ENCODE data around the gene CREB3L2.
A peak's percentile ranks its signal among the peaks of the same experiment; 100 is the strongest.

Gene CREB3L2

DNA sequence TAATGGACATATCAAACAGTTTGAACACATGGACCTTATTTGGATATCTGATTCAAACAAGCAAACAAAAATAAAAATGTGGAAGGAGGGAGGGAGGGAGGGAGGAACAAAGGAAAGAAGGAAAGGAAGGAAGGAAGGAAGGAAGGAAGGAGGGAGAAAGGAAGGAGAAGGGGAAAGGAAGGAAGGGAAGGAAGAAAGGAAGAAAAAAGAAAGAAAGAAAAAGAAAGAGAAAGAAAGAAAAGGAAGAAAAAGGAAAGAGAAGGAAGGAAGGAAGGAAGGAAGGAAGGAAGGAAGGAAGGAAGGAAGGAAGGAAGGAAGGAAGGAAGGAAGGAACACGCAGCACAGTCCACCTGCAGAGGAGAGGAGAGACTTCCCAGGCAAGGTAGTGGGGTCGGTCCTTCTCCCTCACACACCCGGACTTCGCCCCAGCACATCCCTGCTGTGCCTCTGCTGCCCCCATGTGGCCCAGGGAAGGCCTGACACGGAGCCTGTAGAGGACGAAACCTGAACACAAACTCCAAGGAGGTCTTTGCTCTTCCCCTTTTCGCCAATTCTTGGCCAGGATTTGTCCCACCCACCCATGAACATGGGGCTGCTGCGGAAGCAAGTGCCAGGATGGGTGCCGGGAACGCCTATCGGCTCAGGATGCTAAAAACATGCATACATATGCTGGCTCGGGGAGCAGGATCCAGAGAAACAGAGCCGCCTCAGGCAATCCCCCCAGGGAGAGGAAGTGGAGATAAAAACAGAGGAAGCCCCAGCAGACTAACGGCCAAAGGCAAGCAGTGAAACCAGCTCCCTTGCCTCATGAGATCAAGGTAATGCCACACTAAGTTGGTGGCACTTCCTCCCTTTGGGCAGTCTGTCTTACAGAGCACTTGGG lies 102.8 kb downstream of the CREB3L2 start:
- DNase-seq (ENCODE audit: low read depth): peak; percentile 60

DNA sequence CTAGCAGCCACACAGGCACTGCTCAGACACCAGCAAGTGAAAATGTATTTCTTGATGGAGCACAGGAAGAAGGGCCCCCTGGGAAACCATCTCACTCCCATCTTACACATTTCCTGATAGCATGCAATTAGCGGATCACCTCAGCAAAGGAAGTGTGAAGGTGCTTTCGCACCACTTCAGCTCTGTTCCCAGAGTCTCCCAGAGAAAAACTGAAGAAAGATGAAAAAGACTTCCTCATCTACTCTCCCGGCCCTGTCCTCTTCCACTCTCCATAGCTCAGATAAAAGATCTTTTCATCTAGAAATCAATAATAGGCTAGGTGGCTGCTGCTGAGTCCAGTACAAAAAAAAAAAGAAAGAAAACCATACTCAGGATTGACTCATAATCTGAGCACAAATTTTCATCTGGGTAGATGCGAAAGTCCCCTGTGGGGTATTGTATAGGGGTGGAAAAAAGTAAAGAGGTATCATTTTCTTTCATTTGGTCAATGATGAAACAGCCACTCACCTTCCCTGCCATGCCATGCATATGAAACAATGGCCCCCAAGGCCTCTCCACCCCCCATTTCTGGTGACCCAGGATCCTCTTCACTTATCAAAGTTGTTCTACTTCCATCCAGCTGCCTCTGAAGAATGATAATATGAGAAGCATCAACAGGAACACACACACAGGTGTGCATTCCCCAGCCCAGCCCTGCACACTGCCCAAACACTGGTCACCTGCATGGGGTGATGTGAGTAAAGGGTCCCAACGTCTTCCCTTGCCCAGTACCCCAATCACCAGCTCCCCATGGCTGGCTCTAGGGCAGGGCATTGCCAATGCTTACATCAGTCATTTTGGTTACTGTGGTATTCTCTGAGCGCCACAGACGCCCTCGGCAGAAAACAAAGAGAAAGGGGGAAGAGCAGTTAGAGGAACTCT lies 106.3 kb downstream of the CREB3L2 start:
- no peak for DNase-seq (ENCODE audit: low read depth)

DNA sequence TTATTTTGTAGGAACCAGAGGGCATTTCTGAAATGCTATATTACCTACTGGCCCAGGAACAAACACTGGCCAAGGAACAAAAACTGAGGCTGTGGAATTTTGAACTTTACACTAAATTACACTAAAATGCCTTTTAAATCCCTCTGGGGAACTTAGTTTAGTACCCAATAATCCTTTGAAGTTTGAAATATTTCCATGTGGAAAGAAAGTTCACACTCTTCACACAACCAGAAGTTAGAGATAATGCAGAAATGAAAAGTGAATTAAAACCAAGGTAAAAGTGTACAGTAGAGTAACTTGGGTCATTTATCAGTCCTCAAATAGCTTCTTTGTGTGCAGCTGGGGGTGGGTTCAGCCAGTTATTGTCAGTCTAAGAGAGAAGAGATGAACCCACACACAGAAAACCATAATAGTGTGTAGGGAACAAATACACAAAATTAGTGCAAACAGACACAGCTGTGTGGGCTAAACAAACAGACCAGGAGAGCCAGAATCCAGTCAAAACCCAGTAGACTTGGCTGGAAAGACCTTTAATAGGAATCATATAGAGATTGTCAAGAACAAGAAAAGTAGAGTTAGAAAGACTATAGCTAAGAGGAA lies 108.6 kb downstream of the CREB3L2 start:
- no peak for DNase-seq (ENCODE audit: low read depth)

DNA sequence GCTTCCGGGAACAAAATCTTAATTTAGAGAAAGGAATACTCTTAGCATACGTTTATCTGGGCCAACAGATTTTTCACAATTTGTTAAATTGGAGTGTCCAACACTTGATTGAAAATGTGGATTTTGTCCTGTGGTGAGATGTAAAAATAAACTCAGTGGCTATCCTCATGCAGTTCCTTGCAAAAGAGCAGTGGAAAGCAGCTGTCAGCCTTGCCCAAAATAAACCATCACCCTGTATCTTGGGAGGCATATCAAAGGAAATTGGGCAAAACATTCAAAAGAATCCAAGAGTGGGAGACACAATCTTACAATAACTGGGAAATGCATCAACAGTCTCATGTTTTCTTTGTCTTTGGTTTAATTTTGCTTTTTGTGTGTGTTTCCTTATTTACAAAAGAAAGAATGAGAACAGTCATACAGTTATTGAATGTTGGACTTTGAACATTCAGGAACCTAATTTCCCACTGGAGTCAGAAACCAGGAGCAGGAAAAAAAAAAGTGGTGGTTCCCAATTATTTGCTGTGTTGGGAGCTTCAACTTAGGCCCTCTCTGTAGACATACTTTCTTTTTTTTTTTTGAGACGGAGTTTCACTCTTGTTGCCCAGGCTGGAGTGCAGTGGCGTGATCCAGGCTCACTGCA lies 110.8 kb downstream of the CREB3L2 start:
- DNase-seq (ENCODE audit: low read depth): no peak

DNA sequence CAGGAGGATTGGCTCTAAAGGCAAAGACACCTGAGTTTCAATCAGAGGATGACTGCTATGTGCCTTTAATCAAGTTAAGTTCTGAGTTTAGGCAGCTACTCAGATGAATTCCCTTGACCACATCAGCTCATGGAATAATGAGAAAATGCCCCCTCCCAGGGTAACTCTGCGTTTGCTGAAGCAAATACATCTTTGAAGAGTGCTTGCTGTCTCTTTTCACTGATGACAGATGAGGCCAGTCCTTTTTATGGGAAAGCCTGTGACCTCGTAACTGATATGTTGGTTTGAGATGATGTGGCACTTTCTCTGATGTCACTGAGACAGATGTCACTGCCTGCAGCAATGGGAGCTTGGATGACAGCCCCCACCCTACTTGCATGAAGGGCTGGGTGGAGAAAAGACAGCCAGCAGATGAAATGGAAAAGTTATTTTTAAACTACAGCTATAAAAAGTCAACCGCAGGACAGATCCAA lies 111.4 kb downstream of the CREB3L2 start:
- DNase-seq (ENCODE audit: low read depth): no peak

DNA sequence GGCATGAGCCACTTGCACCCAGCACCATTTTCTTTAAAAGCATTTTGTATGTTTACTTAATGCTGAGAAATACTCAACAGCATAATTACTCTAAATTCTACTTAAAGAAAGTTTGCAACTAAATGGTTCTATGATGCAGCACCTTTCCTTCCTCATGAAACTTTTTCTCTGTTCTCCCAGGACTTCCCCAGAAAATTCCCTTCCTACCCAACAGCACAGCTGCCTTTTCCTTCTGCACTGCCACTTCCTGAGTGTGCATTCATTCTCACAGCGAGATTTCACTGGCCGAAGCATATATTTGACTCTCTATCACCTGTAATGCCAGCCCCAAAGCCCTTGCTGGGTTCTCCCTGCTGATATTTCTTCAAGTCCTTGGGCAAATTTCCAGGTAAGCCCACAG lies 113.6 kb downstream of the CREB3L2 start:
- DNase-seq (ENCODE audit: low read depth): no peak

DNA sequence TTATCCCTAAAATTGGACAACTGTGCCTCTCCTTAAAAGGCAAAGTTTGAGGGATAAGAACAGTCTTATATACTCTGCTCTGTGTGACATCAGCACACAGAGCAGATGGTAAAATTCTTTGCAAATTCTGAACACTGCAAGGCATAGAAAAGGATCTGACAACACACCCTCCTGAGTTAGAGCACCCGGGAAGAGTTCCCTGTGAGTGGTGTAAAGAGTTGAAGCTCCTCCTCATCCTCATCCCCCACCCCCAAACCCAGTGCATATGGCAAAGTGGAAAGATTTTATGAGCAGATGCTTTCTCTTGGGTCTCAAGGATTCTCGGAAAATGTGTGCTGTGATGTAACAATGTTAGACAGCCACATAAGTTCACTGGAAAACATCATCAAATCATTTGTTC lies 115.1 kb downstream of the CREB3L2 start:
- no peak for DNase-seq (ENCODE audit: low read depth)

DNA sequence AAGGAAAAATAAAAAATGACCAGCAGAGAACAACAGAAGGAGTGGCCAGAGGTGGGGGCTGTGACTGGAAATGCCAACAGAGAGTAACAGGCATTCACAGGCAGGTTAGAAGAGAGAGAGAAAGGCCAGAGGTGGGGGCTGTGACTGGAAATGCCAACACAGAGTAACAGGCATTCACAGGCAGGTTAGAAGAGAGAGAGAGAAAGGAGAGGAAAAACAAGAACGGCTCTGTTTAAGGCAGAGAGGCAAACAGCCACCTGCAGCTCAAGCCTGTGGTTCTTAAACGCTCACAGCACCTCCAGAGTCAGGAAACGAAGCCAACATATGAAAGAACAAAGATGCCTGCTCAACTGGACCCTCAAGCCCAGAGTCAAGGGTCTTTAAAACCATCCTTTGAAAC lies 115.6 kb downstream of the CREB3L2 start:
- no peak for DNase-seq (ENCODE audit: low read depth)

DNA sequence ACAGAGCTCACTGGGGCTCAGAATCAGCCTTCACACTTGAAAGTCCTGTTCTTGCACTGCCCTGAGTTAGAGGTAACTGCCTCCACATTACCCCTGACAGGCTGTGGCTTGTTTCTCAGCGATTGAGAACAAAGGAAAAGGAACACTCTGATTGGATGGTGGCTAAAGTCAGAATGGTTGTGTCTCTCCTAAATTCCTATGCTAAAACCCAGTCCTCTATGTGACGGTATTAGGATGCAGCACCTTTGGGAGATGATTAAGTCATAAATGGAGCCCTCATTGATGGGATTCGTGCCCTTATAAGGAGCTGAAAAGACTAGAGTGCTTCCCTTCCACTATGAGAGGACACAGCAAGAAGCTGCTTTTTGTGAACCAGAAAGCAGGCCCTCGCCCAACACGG lies 116.2 kb downstream of the CREB3L2 start:
- DNase-seq (ENCODE audit: low read depth): no peak

DNA sequence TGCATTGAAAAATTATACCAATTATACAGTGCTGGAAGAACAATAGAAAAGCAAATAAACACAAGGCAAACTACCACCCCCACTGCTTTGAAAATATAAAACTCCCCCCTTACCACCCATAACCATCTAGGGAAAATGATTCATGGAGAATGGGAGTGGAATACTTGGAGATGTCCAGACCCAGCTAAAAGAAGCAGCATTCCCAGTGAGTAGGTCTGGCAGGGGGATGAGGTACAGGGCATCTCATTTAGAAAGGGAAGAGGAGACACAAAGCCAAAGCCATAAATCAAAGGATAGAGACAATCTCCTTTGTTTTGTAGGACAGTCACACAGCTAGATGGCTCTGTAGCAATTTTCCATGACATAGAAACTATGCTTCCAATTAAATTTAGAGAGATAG lies 119.1 kb downstream of the CREB3L2 start:
- DNase-seq (ENCODE audit: low read depth): no peak

DNA sequence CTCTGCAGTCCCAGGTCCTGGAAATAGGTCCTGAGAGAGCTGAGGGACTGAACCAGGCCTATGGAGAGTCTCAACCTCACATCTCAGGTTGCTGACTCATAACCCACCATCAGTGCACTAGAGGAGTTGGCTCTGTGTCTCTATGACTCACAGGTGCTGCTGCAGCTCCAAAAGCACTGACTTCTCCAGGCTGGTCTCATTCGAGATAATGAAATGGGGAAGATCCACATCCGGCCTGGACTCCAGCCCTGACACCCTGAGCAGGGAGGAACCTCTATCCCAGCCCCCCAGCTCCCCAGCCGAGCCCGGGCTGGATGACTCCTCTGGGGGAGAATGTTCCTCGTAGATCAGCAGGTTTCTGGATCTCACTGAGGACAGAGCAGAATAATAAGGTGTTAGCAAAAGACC lies 119.6 kb downstream of the CREB3L2 start:
- DNase-seq (ENCODE audit: low read depth): no peak

DNA sequence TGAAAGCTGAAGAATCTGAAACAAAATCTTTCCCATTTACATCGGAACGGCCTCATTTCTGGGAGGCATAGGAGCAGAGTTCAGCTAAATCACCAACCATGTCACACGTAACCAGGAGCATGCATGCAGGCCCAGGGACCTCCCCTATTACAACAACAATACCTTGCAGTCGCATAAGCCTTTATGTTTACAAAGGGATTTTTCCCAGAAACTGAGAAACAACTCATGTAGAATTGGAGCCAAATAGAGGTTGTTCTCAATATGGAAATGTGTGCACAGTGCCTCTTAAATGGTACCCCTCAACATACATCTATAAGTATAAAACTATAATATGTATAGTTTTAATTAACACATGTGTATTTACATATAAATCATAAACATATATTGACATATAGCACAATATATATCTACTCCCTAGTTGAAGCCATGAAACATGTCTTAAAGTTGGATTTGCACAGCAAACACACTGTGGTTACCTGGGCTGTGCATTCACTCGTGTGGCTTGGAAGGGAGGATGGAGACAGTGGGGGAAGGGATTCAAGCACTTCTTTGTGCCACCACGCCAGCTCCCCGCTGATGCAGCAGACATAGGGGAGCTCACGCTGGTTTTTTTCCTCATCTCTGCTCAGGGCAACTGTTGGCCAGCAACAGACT lies 120.2 kb downstream of the CREB3L2 start:
- DNase-seq (ENCODE audit: low read depth): no peak

DNA sequence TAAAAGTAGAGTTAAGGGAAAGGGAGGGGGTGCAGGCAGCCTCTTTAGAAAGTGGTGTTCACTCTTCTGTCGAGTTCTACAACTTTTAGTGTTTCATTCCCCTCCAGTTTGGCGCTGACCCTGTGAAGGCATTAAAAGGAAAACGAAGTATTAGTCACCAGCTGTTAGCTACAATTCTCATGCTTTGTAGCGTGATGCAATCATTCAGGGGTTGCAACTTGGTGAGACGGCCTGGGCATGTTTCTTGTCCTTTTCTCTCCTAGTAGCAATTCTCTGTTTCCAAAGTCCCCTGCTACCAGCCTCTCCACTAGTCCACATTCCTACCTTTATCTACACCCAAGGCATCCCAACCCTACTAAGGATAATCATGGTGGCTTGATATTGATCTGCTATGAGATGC lies 121.5 kb downstream of the CREB3L2 start:
- DNase-seq (ENCODE audit: low read depth): no peak

DNA sequence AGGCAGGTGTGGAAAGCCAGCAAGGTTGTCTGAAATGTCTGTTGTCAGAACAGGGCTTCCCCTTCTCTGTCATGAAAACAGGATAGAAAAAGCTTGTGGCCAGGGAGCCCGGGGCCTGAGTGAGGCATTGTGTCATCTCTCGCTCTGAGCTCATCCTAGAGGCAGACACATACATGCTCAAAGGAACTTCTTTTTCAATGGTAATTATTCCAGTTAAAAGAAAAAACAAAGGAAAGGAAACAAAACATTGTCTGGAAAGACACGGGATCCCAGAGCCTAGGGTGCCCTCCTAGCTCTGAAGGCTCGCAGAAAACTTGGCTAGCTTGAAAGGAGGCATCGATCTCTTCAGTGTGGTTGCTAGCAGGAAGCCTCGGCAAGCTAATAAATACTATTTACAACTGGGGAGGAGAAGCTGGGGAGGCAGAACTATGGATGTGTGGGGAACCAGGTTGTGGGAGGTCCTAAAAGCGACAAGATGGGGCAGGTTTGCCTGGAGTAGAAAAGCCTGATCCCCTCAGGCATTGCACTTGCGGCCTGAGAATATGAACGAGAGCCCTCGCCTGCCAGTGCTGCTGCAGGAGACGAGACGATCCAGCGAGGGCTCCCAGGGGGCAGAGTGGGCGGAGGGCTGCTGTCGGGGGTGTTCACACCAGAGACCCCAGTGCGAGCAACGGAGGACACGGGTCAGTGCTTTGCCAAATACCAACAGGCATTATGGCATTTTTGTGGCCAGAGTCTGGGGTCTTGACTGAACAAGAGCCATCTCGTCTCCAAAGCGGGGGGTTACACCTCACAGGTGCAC lies 122.3 kb downstream of the CREB3L2 start:
- no peak for DNase-seq (ENCODE audit: low read depth)

DNA sequence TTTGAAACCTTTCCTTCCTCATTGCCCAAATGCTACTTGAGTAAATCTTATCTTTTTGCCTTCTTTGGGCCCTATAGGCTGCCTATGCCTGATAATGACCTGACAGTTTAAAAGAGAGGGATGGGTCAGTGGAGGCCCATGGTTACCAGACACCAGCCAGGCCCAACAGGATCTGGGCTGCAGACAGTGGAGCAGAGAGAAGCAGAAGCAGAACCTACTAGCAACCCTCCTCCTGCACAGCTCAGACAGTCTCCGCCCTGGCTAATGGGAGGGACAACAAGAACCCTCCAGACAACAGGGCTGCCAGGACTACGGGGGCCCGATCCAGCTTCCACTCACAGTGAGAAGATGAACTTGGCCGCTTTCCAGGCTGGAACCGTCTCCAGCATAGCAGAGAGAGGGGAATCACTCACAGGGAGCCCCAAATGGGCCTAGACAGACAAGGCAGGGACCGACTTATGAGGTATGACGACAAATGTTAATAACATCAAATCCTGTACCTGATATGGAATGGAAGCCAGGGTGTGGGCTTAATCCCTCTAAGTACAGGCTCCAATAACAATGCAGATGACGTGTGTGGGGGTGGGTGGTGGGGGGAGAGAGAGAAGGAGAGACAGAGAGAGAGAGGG lies 123.4 kb downstream of the CREB3L2 start:
- no peak for DNase-seq (ENCODE audit: low read depth)

DNA sequence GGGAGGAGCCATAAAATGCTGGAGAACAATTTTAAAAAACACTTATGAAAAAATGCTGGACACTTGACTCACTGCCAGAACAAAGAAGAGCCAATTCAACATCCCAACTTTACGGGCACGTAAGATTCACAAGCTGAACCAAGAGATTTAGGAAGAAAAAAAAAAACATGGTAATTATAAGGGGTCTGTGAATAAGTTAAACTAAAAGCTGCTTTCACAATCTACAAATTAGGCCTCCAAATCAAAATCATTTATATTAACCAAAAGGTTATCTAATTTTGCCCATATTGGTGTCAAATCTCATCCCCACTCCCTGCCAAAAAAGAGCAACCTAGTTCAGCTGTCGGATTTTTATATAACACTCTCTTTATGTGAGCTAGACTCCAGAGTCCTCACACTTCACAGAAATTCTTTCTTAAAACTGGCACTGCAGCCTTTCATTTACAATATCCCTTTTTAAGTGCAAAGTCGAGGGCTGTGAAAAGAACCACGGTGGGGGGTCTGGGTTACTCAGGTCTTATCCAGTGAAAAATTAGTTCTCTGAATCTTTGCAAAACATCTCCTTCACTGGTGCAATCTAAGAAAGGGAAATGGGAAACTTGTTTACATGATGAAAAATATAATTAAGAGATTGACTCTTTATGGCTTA lies 124.7 kb downstream of the CREB3L2 start:
- DNase-seq (ENCODE audit: low read depth): no peak

DNA sequence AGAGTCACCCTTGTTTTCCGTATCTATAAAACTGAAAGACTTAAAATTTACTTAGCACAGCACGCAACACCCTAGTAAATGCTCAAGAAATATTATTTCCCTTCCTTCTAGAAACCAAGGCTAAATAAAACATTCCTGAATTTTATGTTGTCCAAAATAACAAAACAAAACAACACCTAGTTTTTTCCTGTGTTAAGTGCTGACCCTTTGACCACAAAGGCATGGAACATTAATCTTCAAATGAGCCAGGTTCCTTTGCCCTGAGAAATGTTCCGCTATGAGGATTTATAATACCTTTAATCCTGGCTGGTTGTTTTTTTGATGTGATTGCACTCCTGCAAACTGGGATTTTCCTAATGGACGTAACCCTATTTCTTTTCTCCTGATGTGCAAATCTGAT lies 126.1 kb downstream of the CREB3L2 start:
- no peak for DNase-seq (ENCODE audit: low read depth)

DNA sequence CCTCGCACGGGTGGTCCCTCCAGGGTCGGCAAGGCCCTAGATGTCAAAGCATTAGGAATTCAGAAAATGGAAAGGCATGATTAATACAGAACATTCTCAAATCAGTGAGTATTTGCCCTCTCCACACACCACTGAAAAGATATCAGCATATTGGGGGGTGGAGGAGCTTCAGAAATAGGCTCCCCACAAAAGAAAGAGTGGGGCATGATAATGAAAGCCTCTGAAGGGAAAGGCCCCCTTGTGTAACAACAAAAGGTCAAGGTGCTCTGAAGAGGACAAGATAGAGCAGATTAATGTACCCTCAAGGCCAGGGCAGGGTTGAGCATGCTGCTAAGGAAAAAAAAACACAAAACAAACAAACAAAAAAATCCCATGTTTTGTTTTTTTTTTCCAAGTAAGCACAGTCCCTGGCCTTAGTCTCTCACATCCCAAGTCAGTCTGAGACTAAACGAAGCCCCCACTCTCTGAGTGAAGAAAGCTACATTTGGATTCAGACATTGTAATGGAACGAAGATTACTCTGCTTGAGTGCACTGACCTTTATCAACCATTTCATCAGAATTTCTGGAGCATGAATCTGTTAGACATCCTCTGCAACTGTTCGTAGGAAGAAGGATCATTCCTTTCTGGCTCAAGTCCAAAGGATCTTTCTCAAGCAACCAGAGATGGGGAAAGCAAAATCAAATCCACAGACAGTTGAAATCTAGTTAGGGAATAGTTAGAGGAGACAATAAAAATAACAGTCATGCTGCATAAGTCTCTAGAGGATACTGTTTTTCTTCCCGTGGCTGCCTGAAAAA lies 127.7 kb downstream of the CREB3L2 start:
- DNase-seq (ENCODE audit: low read depth): no peak

DNA sequence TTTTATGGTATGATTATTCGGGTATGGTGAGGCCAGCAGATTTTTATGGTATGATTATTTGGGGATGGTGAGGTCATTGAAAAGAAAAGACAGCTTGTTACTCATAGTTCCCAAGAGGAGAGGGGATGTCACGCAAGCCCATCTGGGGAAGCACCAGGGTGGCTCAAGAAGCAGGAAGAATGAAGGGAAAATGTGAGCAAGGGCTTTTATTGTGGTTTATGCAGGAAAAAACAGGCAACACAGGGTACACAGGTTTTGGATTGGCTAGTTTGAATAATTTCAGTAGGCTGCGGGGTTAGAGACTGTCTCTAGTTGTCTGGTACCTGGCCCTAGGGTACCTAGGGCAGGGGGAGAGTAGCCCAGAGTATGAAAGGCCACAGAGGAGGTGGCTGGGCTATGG lies 128.4 kb downstream of the CREB3L2 start:
- no peak for DNase-seq (ENCODE audit: low read depth)
